T-helper 22 cell (primary cell): ENCODE data around the gene DGKH.
"Not testable (repeated sequence)": the region's sequence is repeated elsewhere in the genome, so short reads cannot be mapped to it uniquely, and the experiment has no call there.

Experiments used
- DNase-seq: peaks from one replicate; pipeline ENCODE4 v3.0.0-alpha.2; 2020; ENCODE audit warnings: low read depth

Gene DGKH

DNA sequence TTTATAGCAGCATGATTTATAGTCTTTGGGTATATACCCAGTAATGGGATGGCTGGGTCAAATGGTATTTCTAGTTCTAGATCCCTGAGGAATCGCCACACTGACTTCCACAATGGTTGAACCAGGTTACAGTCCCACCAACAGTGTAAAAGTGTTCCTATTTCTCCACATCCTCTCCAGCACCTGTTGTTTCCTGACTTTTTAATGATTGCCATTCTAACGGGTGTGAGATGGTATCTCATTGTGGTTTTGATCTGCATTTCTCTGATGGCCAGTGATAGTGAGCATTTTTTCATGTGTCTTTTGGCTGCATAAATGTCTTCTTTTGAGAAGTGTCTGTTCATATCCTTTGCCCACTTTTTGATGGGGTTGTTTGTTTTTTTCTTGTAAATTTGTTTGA, 114.9 kb downstream of the DGKH start:
- DNase-seq = not testable (repeated sequence)

DNA sequence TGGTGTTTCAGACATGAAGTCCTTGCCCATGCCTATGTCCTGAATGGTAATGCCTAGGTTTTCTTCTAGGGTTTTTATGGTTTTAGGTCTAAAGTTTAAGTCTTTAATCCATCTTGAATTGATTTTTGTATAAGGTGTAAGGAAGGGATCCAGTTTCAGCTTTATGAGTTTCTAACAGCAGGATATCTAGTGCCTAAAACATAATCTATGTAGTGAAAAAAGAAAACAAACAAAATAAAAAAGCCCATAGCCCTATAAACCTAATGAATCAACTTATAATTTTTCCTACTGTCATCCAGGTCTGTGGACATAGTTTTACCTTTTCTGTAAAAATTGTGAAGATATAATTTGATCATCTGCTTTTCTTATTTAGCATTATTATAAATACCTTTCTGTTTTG, 115.5 kb downstream of the DGKH start:
- not testable (repeated sequence) for DNase-seq

DNA sequence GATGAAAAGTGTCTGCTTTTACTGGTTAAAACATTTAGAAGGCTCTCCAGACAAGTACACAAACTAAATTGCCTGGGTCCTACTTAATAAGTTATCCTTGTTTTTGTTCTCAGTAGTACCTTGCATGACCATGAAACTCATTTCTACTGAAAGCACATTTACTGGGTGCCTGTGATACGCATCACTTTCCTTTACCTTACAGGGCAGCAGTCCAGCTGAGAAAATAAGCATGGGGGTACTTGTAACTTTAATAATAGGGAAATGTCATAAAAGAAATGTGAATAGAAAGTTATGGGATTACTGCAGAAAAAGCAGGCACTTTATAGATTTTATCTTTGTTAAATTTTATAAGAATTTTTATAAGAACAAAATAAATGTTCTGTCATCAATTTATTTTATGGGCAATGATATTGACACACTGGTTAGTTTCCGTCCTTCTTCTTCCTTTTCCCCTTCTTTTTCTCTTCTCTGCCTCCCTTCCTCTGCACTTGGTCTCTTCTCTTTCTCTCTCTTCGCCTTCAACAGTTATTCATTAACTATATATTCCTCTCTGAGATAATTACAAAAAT, 116.2 kb downstream of the DGKH start:
- DNase-seq = no peak

DNA sequence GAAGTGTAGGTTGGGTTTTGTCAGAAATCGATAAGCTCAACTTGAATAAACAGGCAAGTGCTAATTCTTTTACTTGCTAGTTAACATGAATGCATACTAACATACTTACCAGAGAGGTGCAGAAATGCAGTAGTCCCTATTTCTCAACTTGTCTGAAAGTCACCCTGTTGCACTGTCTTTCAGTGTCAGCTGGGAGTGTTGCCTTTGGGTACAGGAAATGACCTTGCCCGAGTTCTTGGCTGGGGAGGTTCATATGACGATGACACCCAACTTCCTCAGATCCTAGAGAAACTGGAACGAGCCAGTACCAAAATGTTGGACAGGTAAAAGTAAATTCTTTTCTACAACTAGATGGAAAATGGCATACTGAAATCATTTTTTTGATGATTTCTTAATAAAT, 120.0 kb downstream of the DGKH start:
- no peak for DNase-seq

DNA sequence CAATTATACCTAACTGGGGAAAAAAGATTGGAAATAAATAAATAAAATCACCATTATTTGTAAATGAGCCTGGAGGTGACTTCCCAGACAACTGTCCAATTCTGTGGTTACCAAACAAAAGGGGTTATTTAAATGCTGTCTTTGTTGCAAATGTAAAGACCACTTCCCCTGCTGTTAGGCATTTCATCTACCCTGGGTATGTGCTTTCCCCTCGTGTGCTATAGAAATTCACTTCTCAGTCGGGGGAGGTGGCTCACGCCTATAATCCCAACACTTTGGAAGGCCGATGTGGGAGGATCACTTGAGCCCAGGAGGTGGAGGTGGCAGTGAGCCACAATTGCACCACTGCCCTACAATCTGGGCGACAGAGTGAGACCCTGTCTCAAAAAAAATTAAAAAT, 121.6 kb downstream of the DGKH start:
- DNase-seq = no peak

DNA sequence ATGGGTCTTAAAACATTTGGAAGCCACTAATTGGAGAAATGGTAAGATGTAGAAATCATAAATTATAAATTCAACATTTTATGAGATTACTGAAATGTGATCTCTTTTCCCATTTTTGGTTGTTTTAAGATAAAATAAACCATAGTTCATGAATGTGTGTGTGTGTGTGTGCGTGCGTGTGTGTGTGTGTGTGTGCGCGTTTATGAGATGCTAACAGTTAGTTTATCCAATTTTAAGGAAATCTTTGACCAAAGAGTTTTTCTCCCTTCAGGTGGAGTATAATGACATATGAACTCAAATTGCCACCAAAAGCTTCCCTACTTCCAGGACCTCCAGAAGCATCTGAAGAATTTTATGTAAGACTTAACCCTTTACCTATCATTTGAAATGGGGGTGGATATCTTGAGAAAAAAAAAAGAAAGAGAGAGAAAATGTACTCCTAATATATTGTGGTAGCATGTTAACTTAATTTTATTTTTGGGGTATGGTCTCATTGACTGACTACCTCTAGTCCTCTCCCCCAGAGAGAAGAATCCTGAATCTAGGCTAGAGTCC, 125.4 kb downstream of the DGKH start:
- no peak for DNase-seq

DNA sequence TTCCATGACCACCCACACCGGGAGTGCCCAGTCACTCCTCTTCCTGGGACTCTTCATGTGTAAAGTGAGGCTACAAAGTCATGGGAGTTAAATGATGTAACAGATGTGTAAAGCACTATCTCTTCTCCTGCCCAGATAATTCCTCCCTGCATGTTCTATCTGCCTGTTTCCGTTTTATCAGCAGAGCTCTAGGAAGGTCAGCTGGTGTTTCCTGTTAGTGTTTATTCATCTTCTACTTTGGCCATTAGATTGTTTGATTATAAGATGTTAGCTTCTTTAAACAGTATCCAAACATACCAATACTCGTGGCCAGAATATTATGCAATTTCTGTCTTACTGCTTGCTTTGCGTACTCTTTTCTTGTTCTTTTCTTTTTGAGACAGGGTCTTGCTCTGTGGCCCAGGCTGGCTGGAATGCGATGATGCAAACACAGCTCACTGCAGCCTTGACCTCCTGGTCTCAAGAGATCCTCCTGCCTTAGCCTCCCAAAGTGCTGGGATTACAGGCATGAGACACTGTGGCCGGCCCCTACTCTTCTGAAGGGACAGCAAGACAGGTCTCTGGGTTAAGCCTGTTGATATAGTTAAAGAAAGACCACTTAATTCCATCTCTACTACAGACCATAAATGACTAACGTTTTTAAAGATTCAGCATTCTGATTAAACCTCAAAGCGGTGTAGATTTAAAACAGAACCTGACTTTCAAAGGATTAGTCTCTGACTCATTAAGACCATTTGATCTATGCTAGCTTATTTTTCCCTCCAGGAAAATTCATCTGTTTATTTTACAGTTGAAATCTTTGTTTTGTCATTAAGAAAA, 126.1 kb downstream of the DGKH start:
- DNase-seq = no peak

DNA sequence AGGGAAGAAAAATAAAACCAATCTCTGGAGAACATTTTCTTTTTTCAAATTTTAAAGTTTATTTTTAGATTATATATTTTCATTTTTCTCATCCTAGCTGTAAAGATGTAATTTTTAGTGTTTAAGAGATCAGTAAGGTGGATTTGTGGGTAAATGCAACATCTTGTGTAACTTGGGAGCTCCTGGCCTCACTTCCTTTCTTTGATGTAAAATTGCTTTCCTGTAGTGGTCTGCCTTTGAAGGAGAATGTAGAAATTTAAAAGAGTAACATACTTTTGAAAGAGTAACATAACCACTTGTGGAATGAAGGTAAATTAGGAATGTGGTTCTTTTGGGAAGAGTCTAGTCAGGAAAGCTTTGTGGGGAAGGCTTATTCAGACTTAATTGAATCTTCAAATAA, 127.8 kb downstream of the DGKH start:
- no peak for DNase-seq

DNA sequence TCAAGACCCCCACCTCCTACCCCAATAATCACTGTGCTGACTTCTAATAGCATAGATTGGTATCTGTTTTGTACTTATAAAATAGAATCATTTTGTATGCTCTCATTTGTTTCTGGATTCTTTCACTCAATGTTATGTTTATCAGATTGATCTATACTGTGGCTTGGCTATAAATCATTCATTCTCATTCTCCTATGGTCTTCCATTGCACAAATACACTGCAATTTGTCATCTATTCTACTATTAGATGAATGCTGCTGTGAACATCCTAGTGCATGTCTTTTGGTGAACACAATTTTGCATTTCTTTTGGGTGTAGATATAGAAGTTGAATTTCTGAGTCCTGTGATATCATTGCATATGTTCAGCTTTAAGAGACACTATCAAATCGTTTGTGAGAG, 128.7 kb downstream of the DGKH start:
- no peak for DNase-seq

DNA sequence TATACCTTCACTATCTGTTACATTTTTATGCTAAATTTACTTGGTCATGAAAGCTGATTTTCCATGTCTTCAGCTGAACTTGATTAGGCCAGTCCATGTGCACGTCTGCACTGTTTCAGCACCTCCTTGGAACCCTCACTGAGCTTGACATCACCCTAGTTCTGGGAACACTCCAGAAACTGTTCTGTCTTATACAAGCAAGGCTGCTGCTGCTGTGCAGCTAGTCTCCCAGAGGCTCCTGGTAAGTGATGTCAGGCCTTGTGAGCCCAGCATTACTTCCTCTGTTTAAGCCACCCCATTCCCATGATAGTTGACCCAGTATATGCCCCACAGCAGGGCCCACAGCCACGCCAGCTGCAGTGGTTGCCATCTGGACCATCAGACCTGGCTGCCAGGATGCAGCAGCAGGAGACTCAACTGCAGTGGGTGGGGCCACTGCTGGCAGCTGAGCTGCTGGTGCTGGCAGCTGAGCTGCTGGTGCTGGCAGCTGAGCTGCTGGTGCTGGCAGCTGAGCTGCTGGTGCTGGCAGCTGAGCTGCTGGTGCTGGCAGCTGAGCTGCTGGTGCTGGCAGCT, 133.0 kb downstream of the DGKH start:
- no peak for DNase-seq

DNA sequence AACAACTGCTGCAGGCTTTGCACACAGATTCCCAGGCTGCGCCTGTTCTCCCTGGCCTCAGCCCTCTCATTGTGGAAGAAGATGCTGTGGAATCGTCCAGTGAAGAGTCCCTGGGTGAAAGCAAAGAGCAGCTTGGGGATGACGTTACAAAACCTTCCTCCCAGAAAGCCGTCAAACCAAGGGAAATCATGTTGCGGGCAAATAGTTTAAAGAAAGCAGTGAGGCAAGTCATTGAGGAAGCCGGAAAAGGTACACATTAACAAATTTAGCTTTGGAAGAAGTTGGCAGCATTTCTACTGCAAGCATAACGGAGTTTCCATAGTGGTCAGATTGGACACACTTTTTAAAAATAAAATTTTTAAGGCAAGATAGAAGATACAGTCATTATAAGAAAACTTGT, 140.6 kb downstream of the DGKH start:
- DNase-seq = no peak

DNA sequence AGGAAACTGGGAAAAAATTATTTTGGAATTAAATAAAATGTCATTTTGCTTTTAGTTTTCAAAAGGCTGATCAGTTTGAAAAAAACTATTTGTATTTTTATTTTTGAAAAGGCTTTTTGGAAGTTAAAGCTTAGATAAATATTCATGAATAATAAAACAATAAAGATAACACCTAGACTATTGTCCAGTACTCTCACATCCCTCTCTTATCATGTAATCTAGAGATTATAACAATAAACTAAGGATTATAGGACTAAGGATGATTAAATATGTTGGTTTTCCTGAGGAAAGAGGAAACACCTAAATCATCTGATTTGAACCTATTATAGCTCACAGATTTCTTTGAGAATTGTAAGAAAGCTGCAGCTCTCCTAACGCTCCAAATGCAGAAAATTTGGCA, 142.1 kb downstream of the DGKH start:
- DNase-seq = no peak

DNA sequence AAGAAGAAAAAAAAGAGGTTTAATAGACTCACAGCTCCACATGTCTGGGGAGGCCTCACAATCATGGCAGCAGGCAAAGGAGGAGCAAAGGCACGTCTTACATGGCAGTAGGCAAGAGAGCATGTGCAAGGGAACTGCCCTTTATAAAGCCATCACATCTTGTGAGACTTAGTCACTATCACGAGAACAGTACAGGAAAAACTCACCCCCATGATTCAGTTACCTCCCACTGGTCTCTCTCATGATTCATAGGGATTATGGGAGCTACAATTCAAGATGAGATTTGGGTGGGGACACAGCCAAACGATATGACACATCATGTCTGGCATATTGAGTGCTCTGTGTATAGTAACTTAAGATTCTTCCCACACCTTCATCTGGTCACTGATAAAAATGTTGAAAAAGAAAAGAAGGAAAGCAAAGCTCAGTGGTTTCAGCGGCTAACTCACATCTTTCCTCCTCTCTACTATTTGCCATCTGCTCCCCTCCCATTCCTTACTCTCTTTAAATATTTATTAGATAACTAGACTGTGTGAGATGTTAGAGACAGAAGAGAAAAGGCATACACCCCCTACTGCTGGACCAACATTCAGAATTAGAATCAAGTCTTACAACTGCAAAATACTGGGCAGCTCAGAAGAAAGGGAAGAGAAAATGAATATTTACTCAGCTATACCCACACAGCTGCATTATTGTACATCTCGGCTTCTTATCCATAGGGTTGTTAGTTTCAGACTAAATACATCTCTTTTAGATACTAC, 163.4 kb downstream of the DGKH start:
- DNase-seq = no peak

DNA sequence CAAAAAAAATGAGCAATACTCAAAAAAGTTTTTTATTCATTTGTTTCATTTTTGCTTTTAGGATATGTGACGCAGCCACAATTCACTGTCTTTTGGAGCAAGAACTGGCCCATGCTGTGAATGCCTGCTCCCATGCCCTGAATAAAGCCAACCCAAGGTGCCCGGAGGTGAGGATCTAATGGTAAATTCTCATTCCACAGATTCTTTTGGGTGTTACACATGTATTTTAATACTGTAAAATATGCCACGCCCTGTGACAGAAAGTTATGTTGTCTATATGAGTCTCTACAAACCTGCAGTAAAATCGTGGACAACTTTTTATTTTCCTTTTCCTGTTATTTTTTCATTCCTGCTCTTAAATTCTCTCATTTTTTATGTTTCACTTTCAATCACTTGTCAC, 166.0 kb downstream of the DGKH start:
- DNase-seq = no peak

DNA sequence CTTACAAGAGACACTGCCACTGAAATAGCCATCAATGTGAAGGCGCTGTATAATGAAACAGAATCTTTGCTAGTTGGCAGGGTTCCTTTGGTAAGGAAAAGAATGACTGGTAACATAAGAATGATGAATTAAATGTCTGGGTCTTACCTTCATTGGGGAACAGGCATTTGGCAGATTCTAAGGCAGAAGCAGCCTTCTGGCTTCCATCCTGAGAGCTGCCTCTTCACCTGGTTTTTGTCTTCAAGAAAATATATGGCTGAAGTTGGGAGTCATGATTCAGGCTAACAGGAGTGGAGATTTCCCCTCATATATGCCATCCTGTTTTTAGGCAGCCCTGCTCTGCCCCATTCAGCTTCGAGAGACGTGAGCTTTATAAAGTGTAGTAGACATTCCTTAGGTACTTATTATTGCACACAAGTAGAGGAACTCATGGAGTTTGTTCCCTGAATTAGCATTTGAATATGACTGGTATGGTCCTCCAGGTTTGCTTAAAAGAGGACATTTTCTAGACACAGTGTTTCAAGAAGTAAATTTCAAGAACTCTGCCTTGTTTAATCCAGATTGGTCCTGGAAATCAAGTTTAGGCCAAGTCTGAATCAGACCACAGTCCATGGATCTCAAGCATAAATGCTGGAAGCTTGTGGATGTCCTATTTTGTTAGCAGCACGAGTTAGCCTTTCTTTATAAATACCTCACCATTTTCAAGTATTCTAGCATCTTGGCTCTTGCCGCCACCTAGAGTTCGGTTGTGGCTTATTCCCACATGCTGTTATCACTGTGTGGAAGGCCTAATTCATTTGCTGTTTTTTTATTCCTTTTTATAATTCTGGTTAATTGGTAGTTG, 167.4 kb downstream of the DGKH start:
- DNase-seq = no peak

DNA sequence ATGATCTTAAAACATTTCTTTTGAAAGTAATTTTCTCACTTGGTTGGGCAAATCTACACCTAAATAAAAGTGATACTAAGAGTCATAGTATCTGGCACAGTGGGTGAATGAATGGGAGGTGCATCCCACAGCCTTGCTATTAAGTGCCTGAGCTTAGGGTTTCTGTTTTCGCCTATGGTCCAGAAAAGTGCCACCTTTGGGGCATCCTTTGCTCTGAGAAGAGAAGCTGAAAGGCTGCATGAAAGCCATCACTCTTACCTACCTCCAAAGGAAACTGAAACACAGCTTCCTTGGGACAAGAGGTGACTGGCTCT, 167.9 kb downstream of the DGKH start:
- DNase-seq = no peak

DNA sequence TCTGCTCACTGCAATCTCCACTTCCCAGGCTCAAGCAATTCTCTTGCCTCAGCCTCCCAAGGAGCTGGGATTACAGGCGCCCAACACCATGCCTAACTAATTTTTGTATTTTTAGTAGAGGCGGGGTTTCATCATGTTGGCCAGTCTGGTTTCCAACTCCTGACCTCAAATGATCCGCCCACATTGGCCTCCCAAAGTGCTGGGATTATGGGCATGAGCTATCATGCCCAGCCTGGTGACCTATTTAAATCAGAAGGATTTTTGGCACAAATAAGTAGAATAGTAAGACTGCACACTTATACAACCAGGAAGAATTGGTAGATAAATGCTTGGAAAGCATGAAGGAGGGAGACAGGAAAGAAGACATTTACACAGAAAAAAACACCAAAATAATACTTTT, 170.1 kb downstream of the DGKH start:
- DNase-seq = no peak

DNA sequence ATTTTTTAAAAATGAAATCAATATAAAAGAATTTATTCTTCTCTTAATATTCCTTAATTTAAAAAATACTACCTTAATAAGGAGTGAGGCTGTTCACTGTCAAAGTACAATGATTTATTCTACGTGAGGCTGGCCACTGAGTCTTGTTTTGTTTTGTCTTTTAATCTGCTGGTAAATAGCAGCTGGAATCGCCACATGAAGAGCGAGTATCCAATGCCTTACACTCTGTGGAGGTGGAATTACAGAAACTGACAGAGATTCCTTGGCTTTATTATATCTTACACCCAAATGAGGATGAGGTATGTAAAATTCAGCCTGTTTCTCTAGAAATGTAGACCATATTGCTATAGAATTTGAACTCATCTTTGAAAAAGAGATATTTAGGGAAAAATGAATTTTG, 170.6 kb downstream of the DGKH start:
- DNase-seq = no peak

DNA sequence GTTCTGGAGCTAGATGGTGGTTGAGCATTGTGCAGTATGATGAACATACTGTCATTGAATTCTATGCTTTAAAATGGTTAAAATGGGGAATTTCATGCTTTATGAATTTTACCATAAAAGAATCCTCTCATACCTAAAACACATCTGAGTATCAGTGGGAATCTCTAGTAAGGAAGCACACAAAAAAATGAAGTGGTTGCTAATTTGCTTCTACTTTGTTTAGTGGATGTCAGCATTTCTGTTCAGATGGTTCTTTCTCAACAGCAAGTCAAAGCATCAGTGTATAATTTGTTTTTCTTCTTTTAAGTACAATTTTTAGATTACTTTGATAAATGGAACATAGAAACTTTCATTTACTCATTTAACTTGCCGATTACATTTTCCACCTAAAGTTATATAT, 171.4 kb downstream of the DGKH start:
- no peak for DNase-seq

DNA sequence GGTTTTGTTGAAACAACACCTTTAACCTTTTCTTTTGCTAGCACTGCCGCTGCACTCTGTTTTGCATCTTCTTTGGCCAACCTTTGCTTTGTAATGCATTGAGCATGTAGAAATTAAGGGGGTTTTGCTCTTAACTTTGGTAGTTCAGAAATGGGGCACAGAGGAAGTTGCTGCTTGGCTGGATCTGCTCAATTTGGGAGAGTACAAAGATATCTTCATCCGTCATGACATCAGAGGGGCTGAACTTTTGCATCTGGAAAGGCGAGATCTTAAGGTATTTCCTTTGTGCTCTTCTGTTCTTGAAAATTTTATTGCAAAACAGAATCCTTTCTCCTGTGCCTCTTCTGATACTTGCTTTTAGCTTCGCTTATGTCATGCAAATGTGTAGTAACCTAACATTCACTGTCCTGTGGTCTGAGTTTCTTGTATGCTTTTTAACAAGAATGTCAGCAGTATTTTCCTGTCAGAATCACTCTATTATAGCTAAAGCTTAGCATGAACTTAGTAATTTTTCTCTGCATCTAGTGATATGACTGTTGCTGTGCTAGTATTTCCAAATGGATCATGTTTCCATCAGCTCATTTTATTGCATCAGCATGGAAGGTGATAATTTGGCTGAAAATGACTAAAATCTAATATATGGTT, 172.8 kb downstream of the DGKH start:
- DNase-seq = no peak

DNA sequence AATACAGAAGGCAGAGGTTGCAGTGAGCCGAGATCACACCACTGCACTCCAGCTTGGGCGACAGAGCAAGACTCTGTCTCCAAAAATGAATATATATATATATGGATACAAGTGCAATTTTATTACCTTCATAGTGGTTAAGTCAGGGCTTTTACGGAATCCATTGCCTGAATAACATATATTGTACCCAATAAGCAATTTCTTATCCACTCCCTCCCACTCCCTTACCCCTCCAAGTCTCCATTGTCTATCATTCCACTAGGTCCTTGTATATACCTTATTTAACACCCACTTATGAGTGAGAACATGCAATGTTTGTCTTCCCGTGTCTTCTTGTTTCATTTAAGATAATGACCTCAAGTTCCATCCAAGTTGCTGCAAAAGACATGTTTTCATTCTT, 175.2 kb downstream of the DGKH start:
- DNase-seq = no peak
